Bronchial epithelial cell (primary cell): ENCODE results near the gene SLC25A18. TPM values are rescaled to one million over a fixed set of nuclear protein-coding genes. Genes with fewer than 3 reads are reported as not detected.

ENCODE experiments used
- DNase-seq: peaks from one replicate; pipeline ENCODE4 v3.0.0-alpha.2; 2010; ENCODE audit warnings: low read depth
- FAIRE-seq: peaks from 2 replicates; lab custom pipeline; 2011; peaks lifted over from hg19 to GRCh38; lab: Jason Lieb, UNC
- H3K27me3 ChIP-seq: 2 replicates; pipeline ENCODE4 v1.5.1; 2011; ENCODE audit warnings: low read length; ENCODE audit not compliant: control insufficient read depth, insufficient read depth
- H3K36me3 ChIP-seq: 2 replicates; pipeline ENCODE4 v1.5.1; 2011; ENCODE audit warnings: low read length; ENCODE audit not compliant: control insufficient read depth, insufficient read depth
- H3K4me3 ChIP-seq: 2 replicates; pipeline ENCODE4 v1.5.1; 2011; ENCODE audit warnings: mild to moderate bottlenecking, low read depth, low read length, control low read depth
- total RNA-seq: library from RNA; depleted of rRNA; stranded (reverse); fragments of >200 nt; gene quantifications from 2 replicates; pipeline ENCODE4 v1.2.1, GENCODE V29; 2014
- TF ChIP-seq, protein P1 (sequence below): IDR thresholded peaks from 2 replicates; pipeline ENCODE4 v1.5.1; 2011; ENCODE audit warnings: mild to moderate bottlenecking, moderate library complexity, low read length, control low read depth, inconsistent platforms; ENCODE audit not compliant: insufficient read depth, severe bottlenecking

SLC25A18 gene
- total RNA-seq, 1 donor from 2014 or later, result not detected

DNA sequence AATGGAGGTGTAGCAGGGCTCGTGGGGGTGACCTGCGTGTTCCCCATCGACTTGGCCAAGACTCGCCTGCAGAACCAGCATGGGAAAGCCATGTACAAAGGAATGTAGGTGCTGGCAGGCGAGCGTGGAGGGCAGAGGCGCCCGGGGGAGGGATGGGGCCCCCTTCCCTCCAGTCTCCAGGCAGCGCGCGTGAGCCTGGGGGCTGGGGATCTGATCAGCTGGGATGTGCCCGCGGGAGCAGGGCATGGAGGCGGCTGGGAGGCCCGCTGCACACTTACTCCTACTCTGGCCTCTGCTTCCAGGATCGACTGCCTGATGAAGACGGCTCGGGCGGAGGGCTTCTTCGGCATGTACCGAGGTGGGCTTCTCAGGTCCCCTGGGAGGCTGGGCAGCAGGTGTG is 17.8 kb downstream of the SLC25A18 start:
- FAIRE-seq (no peak), DNase-seq (no peak)
- TF ChIP-seq, protein P1, sequence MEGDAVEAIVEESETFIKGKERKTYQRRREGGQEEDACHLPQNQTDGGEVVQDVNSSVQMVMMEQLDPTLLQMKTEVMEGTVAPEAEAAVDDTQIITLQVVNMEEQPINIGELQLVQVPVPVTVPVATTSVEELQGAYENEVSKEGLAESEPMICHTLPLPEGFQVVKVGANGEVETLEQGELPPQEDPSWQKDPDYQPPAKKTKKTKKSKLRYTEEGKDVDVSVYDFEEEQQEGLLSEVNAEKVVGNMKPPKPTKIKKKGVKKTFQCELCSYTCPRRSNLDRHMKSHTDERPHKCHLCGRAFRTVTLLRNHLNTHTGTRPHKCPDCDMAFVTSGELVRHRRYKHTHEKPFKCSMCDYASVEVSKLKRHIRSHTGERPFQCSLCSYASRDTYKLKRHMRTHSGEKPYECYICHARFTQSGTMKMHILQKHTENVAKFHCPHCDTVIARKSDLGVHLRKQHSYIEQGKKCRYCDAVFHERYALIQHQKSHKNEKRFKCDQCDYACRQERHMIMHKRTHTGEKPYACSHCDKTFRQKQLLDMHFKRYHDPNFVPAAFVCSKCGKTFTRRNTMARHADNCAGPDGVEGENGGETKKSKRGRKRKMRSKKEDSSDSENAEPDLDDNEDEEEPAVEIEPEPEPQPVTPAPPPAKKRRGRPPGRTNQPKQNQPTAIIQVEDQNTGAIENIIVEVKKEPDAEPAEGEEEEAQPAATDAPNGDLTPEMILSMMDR, result no peak
- no peaks in the 10 kb centered on the region for H3K36me3 ChIP-seq
- H3K4me3 ChIP-seq, result no peak overlapping the region
- no peaks in the 10 kb centered on the region for H3K27me3 ChIP-seq

DNA sequence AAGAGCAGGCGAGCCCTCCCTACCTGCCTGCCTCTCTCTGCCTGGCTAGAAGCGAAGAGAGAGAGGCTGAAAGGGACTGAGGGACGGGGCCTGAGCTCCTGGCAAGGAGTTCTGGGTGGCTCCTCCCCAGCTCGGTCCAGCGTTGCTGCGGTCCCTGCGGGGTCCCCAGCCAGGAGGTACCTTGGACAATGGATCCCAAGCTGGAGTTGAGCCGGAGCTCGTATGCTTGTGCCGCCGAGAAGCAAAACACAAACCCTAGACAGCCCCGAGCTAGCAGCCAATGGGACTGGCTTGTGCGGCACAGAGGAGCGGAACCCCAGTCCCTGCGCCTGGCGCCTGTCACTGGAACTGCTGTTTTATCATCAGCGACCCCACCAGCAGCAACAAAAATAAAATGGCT is 18.3 kb downstream of the SLC25A18 start:
- no peak for DNase-seq
- Histone ChIP-seq H3K27me3 (no peaks in the 10 kb centered on the region), H3K36me3 (no peaks in the 10 kb centered on the region), H3K4me3 (no peak overlapping the region)
- TF ChIP-seq, protein P1, result no peak
- no peak for FAIRE-seq

GRCh38 chr22:17583151-17583550 is 19.9 kb downstream of the SLC25A18 start:
- no peaks in the 10 kb centered on the region for H3K27me3 ChIP-seq
- no peak overlapping the region for H3K4me3 ChIP-seq
- peak; percentile 86 for FAIRE-seq
- no peaks in the 10 kb centered on the region for H3K36me3 ChIP-seq
- TF ChIP-seq, protein P1, result no peak
- DNase-seq, result no peak

GRCh38 chr22:17586831-17587440 is 23.6 kb downstream of the SLC25A18 start:
- DNase-seq (no peak), FAIRE-seq (no peak)
- TF ChIP-seq, protein P1, result no peak
- Histone ChIP-seq H3K36me3 (peaks cover 2% of the 10 kb centered on the region), H3K27me3 (no peaks in the 10 kb centered on the region), H3K4me3 (no peak overlapping the region)

DNA sequence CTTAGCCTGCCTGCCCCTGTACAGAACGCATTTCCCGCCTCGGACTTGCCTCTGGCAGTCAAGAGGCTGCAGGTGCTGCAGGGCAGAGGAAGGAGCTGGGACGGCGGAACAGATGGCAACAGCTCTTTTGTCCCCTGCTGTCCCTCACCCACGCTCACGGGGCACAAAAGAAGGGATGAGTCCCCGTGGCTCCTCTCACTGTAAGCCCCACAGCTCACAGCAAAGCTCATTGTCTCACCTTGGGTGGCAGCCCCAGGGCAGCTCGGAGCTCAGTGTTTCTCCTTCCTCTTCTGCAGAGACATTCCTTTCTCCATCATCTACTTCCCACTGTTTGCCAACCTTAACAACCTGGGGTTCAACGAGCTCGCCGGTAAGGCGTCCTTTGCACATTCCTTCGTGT is 24.3 kb downstream of the SLC25A18 start:
- TF ChIP-seq, protein P1, result no peak
- H3K4me3 ChIP-seq, result no peak overlapping the region
- H3K27me3 ChIP-seq, result no peaks in the 10 kb centered on the region
- H3K36me3 ChIP-seq, result peaks cover 6% of the 10 kb centered on the region
- DNase-seq (no peak), FAIRE-seq (peak; percentile 13)

DNA sequence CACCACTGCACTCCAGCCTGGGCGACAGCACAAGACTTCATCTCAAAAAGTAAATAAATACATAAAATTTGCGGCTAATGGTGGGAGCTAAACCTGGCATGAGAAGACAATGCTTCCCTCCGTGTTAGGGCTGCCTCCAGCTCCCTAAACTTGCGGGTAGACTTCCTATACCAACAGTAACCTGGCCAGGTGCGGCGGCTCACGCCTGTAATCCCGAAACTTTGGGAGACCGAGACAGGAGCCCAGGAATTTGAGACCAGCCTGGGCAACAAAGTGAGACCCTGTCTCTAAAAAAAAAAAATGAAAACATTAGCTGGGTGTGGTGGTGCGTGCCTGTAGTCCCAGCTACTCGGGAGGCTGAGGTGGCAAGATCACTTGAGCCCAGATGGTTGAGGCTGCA is 25.3 kb downstream of the SLC25A18 start:
- H3K27me3 ChIP-seq, result no peaks in the 10 kb centered on the region
- H3K4me3 ChIP-seq, result no peak overlapping the region
- TF ChIP-seq, protein P1, result no peak
- H3K36me3 ChIP-seq, result peaks cover 11% of the 10 kb centered on the region
- FAIRE-seq (no peak), DNase-seq (no peak)
